HG03097 (cell line): ENCODE data around the gene AMOTL2.

Experiments
- ATAC-seq: cut with Tn5 transposase; IDR thresholded peaks from one replicate; pipeline ENCODE4 v1.9.1; 2021; ENCODE audit not compliant: unreplicated experiment, low FRiP score

The AMOTL2 gene

GRCh38 chr3:134337071-134337482 is 37.2 kb downstream of the AMOTL2 start:
- no peak for ATAC-seq

- ATAC-seq = no peak
These were observed 37.7 kb downstream of the AMOTL2 start for GRCh38 chr3:134336587-134336986.

GRCh38 chr3:134334901-134335280 is 39.4 kb downstream of the AMOTL2 start:
- no peak for ATAC-seq

GRCh38 chr3:134334231-134334900 is 39.9 kb downstream of the AMOTL2 start:
- ATAC-seq = no peak

DNA sequence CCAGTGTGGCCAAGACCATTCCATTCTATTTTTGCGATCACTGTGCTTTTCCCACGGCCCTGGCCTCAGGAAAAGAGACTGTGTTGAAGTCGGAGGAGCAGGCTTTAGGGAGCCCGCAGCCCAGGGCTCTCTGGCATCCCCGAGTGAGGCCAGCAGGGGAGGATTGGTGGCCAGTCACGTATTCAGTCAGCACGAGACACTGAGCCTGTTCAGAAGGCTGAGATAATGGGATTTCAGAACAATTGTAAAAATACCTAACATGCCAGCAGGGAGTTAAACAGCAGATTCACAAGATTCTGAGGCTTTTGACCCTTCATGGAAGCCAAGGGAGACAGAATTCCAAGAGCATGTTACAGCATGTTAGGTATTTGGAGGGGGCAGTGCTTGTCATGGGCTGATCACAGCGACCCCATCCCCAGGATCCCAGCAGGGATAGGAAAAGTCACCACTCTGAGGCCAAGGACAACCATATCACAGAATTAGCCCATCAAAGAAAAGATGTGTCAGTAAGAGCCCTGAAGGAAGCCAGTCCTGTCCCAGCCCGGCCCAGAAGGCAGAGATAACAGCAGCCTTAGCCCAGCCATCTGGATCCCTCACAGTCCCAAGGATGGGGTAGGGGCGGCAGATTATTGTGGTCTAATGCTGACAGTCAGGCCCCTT is 40.6 kb downstream of the AMOTL2 start:
- ATAC-seq = no peak

DNA sequence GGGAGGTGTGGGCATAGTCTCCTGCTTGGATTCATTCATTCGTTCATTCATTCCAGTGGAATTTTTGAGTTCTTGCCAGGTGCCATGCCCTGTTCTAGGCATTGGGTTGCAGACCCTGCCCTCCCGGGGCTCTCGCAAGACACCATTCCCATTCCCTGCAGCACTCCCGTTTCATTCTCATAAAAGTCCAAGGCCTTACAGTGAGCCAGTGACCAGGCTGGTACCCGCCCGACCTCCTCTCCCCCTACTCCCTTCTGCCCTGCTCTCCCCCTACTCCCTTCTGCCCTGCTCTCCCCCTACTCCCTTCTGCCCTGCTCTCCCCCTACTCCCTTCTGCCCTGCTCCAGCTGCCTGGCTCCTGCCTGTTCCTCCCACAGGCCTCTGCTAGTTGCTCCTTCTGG is 41.9 kb downstream of the AMOTL2 start:
- ATAC-seq = no peak

- ATAC-seq = no peak
These were observed 42.4 kb downstream of the AMOTL2 start for GRCh38 chr3:134331811-134332199.

DNA sequence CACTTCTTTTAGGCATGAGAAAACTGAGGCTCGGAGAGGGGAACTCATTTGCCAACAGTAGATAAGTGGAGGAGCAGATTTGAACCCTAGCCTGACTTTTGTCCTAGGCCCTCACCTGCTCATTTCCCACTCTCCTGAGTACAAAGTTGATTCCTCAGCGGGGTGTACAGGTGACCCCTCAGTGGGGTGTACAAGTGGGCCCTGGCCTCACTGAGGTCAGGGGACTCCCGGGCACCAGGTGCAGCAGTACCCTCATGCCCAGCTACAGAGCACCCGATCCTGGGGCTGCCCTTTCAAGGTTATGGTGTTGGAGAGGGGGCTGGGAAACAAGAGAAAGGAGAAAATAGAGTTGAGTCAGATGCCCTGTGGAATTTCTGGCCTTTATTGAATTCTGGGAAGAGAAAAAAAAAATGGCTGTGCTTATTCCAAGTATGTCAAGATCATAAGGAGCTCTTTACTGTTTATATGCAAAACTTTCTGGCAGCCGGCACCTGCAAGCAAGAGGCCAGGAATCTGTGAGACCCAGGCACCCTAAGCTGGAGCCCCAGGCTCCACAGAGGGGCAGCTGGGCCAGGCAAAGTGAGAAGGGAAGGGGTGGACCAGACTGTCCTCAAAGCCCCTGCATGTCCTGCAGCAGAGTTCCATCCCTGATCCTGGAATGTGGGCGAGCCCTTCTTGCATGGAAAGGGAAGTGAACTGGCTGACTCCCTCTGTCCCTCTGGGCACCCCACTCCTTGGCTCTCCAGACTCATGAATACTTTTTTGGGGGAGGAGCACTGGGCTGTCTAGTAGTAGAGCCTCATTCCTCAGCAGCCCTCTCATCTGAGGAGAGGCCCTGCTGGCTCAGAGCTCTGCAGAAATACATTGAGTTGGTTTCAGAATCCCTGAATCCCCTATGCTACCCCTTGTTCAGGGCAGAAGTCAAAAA is 43.1 kb downstream of the AMOTL2 start:
- no peak for ATAC-seq

- no peak for ATAC-seq
These were observed 45.4 kb downstream of the AMOTL2 start for GRCh38 chr3:134328846-134329245.

- ATAC-seq = no peak
These were observed 46.1 kb downstream of the AMOTL2 start for GRCh38 chr3:134328147-134328591.

GRCh38 chr3:134327594-134327975 is 46.7 kb downstream of the AMOTL2 start:
- ATAC-seq = no peak

GRCh38 chr3:134326760-134327593 is 47.3 kb downstream of the AMOTL2 start:
- ATAC-seq = no peak

DNA sequence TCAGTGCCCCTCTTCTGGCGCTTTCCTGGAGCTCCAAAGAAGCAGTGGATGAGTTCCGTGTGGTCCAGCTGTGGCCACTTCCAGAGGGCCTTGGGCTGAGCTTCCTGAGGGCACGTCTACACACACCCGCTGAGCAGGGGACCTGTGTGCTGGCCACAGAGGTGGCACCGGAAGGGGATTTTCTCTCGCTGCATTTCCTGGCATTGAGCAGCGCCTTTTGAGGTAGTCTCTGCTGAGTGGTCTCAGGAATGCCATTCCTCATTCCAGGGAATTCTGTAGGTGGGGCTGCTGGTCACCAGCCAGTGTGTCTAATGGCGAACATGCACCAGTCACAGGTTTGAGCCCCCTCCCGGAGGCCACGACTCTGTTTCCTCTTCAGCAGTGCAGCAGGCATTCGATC is 48.1 kb downstream of the AMOTL2 start:
- no peak for ATAC-seq

- ATAC-seq = no peak
These were observed 48.5 kb downstream of the AMOTL2 start for GRCh38 chr3:134325706-134326105.

DNA sequence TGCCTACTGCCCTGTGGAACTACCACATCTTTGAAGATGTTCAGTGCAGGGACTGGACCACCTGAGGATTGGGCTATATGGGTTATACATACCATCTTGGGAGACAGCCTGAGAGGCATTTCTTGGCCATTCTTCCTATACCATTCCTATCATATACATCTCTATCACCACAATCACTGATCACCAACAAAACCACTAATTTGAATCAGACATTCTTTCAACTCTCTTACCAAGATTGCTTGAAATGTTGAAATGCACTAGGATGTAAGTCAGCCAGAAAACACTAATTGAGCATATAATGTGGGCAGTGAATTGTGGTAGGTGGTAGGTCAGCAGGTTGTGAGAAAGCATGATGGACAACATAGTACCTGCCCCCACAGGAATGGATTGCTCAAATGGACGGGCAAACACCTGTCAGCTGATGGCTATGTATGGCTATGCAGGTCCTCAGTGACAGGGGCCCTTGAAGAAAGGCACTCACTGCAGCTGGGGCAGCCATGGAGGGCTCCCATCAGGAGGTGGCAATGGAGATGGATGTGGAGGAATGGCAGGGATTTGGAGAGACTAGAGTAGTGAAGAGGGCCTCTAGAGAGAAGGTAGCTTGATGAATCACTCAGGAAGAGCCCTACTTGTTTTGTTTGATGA is 49.1 kb downstream of the AMOTL2 start:
- ATAC-seq = no peak

DNA sequence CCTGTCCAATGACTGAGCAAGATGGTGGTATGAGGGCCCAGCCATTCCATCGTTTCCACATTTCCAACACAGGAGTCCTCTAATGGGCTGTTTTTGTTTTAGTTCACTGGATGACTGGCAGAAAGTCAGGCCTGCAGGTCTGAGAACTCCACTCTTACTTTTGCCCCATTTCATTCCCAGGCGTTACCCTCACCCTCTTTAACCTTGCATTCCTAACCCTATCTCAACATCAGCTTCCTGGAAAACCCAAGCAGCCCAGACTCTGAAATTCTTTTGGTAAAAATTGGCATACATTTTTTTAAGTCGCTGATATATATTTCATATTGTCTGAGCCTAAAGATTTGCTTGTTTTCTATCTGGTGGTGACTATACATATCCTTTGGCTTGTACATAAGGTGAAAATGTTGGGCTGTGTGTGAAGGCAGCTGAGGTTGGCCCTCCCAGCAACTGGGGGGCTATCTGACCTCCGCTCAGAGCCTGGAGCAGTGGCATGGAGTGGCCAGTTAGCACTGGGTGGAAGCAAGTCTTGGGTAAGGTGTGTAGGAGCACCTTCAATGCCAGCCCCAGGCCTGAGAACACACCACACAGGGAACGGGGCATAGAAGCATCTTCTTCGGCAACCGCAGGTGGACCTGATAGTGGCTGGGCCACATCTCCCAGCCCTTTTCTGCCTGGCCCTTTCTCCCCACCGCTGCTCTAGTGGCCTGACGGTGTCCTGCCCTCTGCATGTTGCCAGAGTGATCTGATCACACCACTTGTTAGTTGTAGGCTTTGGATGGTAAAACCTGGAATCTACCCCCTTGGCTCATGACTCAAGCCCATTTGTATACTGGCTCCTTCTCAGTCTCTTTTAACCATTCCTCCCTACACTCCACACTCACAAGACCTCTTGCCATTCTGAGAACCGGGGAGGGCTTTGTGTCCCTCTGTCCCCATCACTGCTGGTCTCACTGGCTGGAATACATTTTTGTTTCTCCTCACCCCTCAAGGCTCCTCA is 50.0 kb downstream of the AMOTL2 start:
- no peak for ATAC-seq

DNA sequence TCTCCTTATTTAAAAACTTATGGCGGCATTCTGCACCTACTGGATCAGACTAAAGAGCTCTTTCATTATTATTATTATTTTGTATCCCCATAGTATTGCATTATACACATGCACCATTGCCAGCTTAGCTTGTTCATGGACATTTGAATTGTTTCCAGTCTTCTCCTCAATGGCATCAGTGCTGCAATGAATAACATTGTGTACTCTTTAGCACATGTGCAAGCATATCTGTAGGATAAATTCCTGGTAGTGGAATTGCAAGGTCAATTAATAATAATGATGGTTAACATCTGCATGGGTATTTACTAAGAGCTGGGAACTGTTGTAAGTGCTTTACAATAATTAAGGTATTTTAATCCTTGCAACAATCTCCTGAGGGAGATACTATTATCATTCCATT is 52.0 kb downstream of the AMOTL2 start:
- no peak for ATAC-seq

DNA sequence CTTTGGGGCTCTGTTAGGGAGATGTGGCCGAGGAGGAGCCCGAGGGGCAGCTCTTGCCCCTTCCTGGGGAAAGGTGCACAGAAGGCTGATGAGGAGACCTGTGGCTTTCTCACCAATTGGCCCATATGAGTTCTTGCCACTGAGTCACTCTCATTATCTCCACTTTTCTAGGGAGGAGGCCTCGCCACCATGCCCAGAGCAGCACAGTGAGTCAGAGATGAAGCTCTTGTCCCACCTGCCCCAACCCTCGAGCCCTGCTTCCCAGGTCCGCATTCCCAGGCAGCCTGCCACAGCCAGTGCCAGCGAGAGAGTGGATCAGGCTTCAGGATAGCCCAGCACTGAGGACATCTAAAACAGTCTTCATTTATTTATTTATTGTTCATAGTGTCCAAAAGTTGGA is 53.5 kb downstream of the AMOTL2 start:
- no peak for ATAC-seq

GRCh38 chr3:134319931-134320330 is 54.3 kb downstream of the AMOTL2 start:
- ATAC-seq = no peak
